H1 (cell line): ENCODE measurements around the gene ENO3. TPM values are rescaled to one million over a fixed set of nuclear protein-coding genes. Genes with fewer than 3 reads are reported as not detected.

ENCODE experiments used
- CTCF ChIA-PET: fragments of 300-600 bp; sonication (Branson Sonifier 250); formaldehyde crosslinking; loops from one replicate; lab custom pipeline; 2021; ENCODE audit not compliant: partially characterized antibody; lab: Charles Lee
- POLR2A ChIA-PET: fragments of 300-600 bp; sonication (Branson Sonifier 250); formaldehyde crosslinking; loops from one replicate; lab custom pipeline; 2021; ENCODE audit warnings: inconsistent platforms; ENCODE audit not compliant: partially characterized antibody; lab: Charles Lee
- DNase-seq, 2 experiments: peaks; one replicate each; pipeline versions ENCODE4 v3.0.0 to v3.0.0-alpha.2; 2010 to 2022; ENCODE audit warnings: low spot score in 2 of 2, low read depth in 1 of 2, mixed read lengths in 1 of 2
- FAIRE-seq: peaks from 2 replicates; lab custom pipeline; 2011; peaks lifted over from hg19 to GRCh38; lab: Jason Lieb, UNC
- H2AFZ ChIP-seq: 2 replicates; pipeline ENCODE4 v1.8.1; 2012; ENCODE audit warnings: low read length, inconsistent platforms
- H2AK5ac ChIP-seq: 2 replicates; pipeline ENCODE4 v1.6.1; 2013; ENCODE audit warnings: low read depth, low read length
- H2BK120ac ChIP-seq: replicated peaks from 2 replicates; pipeline ENCODE3; 2013; ENCODE audit warnings: low read depth, low read length, inconsistent platforms
- H2BK12ac ChIP-seq: 2 replicates; pipeline ENCODE4 v1.6.1; 2013; ENCODE audit warnings: low read depth, low read length
- H2BK15ac ChIP-seq: 2 replicates; pipeline ENCODE4 v1.6.1; 2013; ENCODE audit warnings: low read length
- H2BK20ac ChIP-seq: 2 replicates; pipeline ENCODE4 v1.6.1; 2013; ENCODE audit warnings: low read length
- H2BK5ac ChIP-seq: 2 replicates; pipeline ENCODE4 v1.6.1; 2013; ENCODE audit warnings: low read depth, low read length
- H3K14ac ChIP-seq: 2 replicates; pipeline ENCODE4 v1.6.1; 2013; ENCODE audit warnings: inconsistent platforms; ENCODE audit not compliant: insufficient read length
- H3K18ac ChIP-seq: 2 replicates; pipeline ENCODE4 v1.6.1; 2013; ENCODE audit warnings: low read length; ENCODE audit errors: extremely low read depth
- H3K23ac ChIP-seq: 2 replicates; pipeline ENCODE4 v1.6.1; 2013; ENCODE audit warnings: inconsistent platforms; ENCODE audit not compliant: insufficient read length
- H3K23me2 ChIP-seq: 2 replicates; pipeline ENCODE4 v1.6.1; 2013; ENCODE audit warnings: low read depth, low read length
- H3K27ac ChIP-seq: 2 replicates; pipeline ENCODE4 v1.6.1; 2011; ENCODE audit warnings: low read depth, low read length, inconsistent platforms
- H3K27me3 ChIP-seq, 4 experiments: replicated peaks in 1 of 4; 1 replicate in 1 of 4; 2 replicates in 3 of 4; pipeline versions ENCODE4 v1.6.1 to v1.8.1; 2011 to 2013; ENCODE audit warnings: low read length in 3 of 4, mild to moderate bottlenecking in 3 of 4, inconsistent platforms in 2 of 4, mixed read lengths in 2 of 4, moderate library complexity in 1 of 4; ENCODE audit not compliant: control insufficient read depth in 3 of 4, insufficient read depth in 3 of 4; ENCODE audit errors: extremely low read depth in 1 of 4
- H3K36me3 ChIP-seq, 4 experiments: 2 replicates each; pipeline versions ENCODE4 v1.6.1 to v1.8.1; 2011 to 2013; ENCODE audit warnings: mild to moderate bottlenecking in 4 of 4, low read length in 3 of 4, moderate library complexity in 2 of 4, control low read depth in 1 of 4, inconsistent platforms in 1 of 4; ENCODE audit not compliant: insufficient read depth in 4 of 4, control insufficient read depth in 2 of 4
- H3K4ac ChIP-seq: replicated peaks from 2 replicates; pipeline ENCODE3; 2013; ENCODE audit warnings: low read length, low read depth, mixed read lengths, inconsistent platforms; ENCODE audit not compliant: insufficient read length
- H3K4me1 ChIP-seq, 4 experiments: replicated peaks in 1 of 4; 1 replicate in 1 of 4; 2 replicates in 3 of 4; pipeline versions ENCODE4 v1.6.1 to v1.8.1; 2011 to 2013; ENCODE audit warnings: low read length in 3 of 4, inconsistent platforms in 2 of 4, mixed read lengths in 1 of 4; ENCODE audit not compliant: insufficient read depth in 4 of 4, control insufficient read depth in 3 of 4
- H3K4me2 ChIP-seq, 2 experiments: 2 replicates each; pipeline versions ENCODE4 v1.6.1 to v1.8.1; 2011 to 2013; ENCODE audit warnings: low read depth in 2 of 2, low read length in 2 of 2, control low read depth in 1 of 2, inconsistent platforms in 1 of 2, mild to moderate bottlenecking in 1 of 2; ENCODE audit not compliant: insufficient read depth in 1 of 2
- H3K4me3 ChIP-seq, 4 experiments: fragments of 200-600, 300-600 bp in 1 of 4; sonication (generic), shearing (Covaris generic), sonication (Bioruptor Twin) in 1 of 4; 2 replicates each; pipeline versions ENCODE4 v1.5.1 to v1.8.1; 2011 to 2016; ENCODE audit warnings: low read length in 4 of 4, low read depth in 3 of 4, control low read depth in 2 of 4, inconsistent platforms in 2 of 4, mild to moderate bottlenecking in 2 of 4, mixed read lengths in 1 of 4, moderate library complexity in 1 of 4; ENCODE audit not compliant: insufficient read depth in 2 of 4; ENCODE audit errors: extremely low read depth in 1 of 4
- H3K56ac ChIP-seq: replicated peaks from 2 replicates; pipeline ENCODE3; 2013; ENCODE audit warnings: low read depth, mild to moderate bottlenecking, mixed read lengths, low read length, inconsistent platforms; ENCODE audit not compliant: insufficient read length
- H3K79me1 ChIP-seq: 2 replicates; pipeline ENCODE4 v1.6.1; 2013; ENCODE audit warnings: low read depth, low read length, control low read depth
- H3K79me2 ChIP-seq, 2 experiments: 2 replicates each; pipeline versions ENCODE4 v1.6.1 to v1.8.1; 2012 to 2013; ENCODE audit warnings: low read length in 2 of 2, mild to moderate bottlenecking in 2 of 2, inconsistent platforms in 1 of 2; ENCODE audit not compliant: insufficient read depth in 2 of 2, control insufficient read depth in 1 of 2
- H3K9ac ChIP-seq, 4 experiments: replicated peaks in 1 of 4; 1 replicate in 1 of 4; 2 replicates in 3 of 4; pipeline versions ENCODE4 v1.6.1 to v1.8.1; 2011 to 2013; ENCODE audit warnings: low read depth in 3 of 4, low read length in 3 of 4, control low read depth in 2 of 4, mild to moderate bottlenecking in 2 of 4, moderate library complexity in 2 of 4, inconsistent platforms in 1 of 4; ENCODE audit errors: extremely low read depth in 1 of 4
- H3K9me3 ChIP-seq, 2 experiments: 2 replicates each; pipeline versions ENCODE4 v1.6.1 to v1.8.1; 2012 to 2013; ENCODE audit warnings: mild to moderate bottlenecking in 2 of 2, moderate library complexity in 2 of 2, control low read depth in 1 of 2, inconsistent platforms in 1 of 2, low read depth in 1 of 2, low read length in 1 of 2, mixed read lengths in 1 of 2; ENCODE audit not compliant: insufficient read depth in 2 of 2
- H4K20me1 ChIP-seq, 2 experiments: replicated peaks in 1 of 2; 2 replicates each; pipeline versions ENCODE3 to v1.8.1; 2011 to 2013; ENCODE audit warnings: inconsistent platforms in 2 of 2, low read length in 2 of 2, mild to moderate bottlenecking in 1 of 2; ENCODE audit not compliant: insufficient read depth in 2 of 2, control insufficient read depth in 1 of 2
- H4K5ac ChIP-seq: 2 replicates; pipeline ENCODE4 v1.6.1; 2013; ENCODE audit warnings: low read length, low read depth, mixed read lengths, inconsistent platforms; ENCODE audit not compliant: insufficient read length
- H4K8ac ChIP-seq: 2 replicates; pipeline ENCODE4 v1.8.0; 2013; ENCODE audit warnings: mild to moderate bottlenecking, moderate library complexity, low read length, inconsistent platforms; ENCODE audit not compliant: insufficient read depth; ENCODE audit errors: extremely low read depth
- H4K91ac ChIP-seq: replicated peaks from 2 replicates; pipeline ENCODE3; 2013; ENCODE audit warnings: low read length, mixed read lengths, inconsistent platforms; ENCODE audit not compliant: insufficient read length
- SP4 ChIP-seq: IDR thresholded peaks from 2 replicates; pipeline ENCODE4 v1.6.1; 2012; ENCODE audit warnings: low read length, inconsistent platforms
- SRF ChIP-seq: IDR thresholded peaks from 2 replicates; pipeline ENCODE4 v1.6.1; 2011; ENCODE audit warnings: mild to moderate bottlenecking, low read depth, low read length, moderate library complexity
- WGBS, 2 experiments: shearing (Covaris generic) in 1 of 2; methylation state at CpG; one replicate each; pipeline versions ENCODE4 v1.1.6 to v1.1.7; 2013 to 2015; ENCODE audit warnings: low lambda C conversion rate in 2 of 2, mixed read lengths in 2 of 2, inconsistent platforms in 1 of 2, low coverage in 1 of 2, missing lambda C conversion rate in 1 of 2; ENCODE audit not compliant: insufficient replicate concordance in 2 of 2, insufficient coverage in 1 of 2, insufficient read length in 1 of 2; ENCODE audit errors: extremely low coverage in 1 of 2, missing lambda C conversion rate in 1 of 2; 5-methylcytosine and 5-hydroxymethylcytosine counted together
- polyA plus RNA-seq, 7 experiments: library from polyadenylated mRNA; depleted of rRNA in 3 of 7; stranded (reverse) in 5 of 7; unstranded in 2 of 7; fragments of >200 nt in 5 of 7; fragments of 200-250 nt in 2 of 7; gene quantifications; 1 replicate in 5 of 7; 2 replicates in 1 of 7; 4 replicates in 1 of 7; pipeline versions ENCODE4 v1.2.1 to v1.2.3, GENCODE V29; 2011 to 2013; ENCODE audit warnings: missing spikeins in 2 of 7, mixed read lengths in 2 of 7
- total RNA-seq: library from RNA; stranded (reverse); fragmentation: NEBNext Ultra II Directional; extraction: Animal tissue kit (Norgen Biotek cat#: 25700); gene quantifications from 2 replicates; pipeline ENCODE4 v1.2.1, GENCODE V29; 2021

Gene ENO3
- total and polyA plus RNA-seq, 2 of the 8 experiments (the other 6 are each of a cell fraction or from before 2014, with no cell fraction given): 25.0 to 25.7 TPM

GRCh38 chr17:4947010-4947410 is 3.9 kb upstream of the ENO3 start:
- no peak for FAIRE-seq
- Histone ChIP-seq H3K27ac (peak overlapping the region; percentile 67), H4K8ac (no peak overlapping the region), H3K9ac (peak overlapping the region in 3 of 4 experiments; percentile 46 to 78 (median 59); a peak in 6 of 7 replicates), H2BK5ac (peak overlapping the region; percentile 44; the same call in 1 of the 2 replicates), H3K79me1 (peaks cover 2% of the 10 kb centered on the region; the same call in 1 of the 2 replicates), H4K5ac (no peak overlapping the region), H3K9me3 (no peaks in the 10 kb centered on the region), H3K23ac (no peak overlapping the region), H3K18ac (peak overlapping the region; percentile 32; the same call in 1 of the 2 replicates), H3K4me3 (peak overlapping the region; percentile 73 to 97 (median 81)), H3K4me2 (peak overlapping the region; percentile 67 to 95), H2AK5ac (no peak overlapping the region), H3K27me3 (no peaks in the 10 kb centered on the region), H3K4ac (no peak overlapping the region), H3K79me2 (peaks cover 8 to 44% of the 10 kb centered on the region in 2 experiments), H2AFZ (no peak overlapping the region), H3K23me2 (peaks cover 18% of the 10 kb centered on the region), H4K20me1 (peaks cover 16 to 21% of the 10 kb centered on the region in 2 experiments)
- TF ChIP-seq SRF (peak; percentile 98), SP4 (no peak)
- TF ChIP-seq, all 59 proteins: peak for 1
- Histone ChIP-seq H3K56ac (no peak overlapping the region), H2BK15ac (no peak overlapping the region), H3K4me1 (peaks cover 4 to 17% (median 10%) of the 10 kb centered on the region in 4 experiments), H3K14ac (no peak overlapping the region), H2BK20ac (no peak overlapping the region), H3K36me3 (peaks cover 8 to 42% (median 28%) of the 10 kb centered on the region in 4 experiments), H2BK120ac (no peak overlapping the region), H4K91ac (no peak overlapping the region), H2BK12ac (no peak overlapping the region)
- ChIA-PET CTCF (interaction anchor here (0.7 to 0.8 kb wide), 3 partner anchors 11 to 37 kb away, joined by 3 to 4 read pairs (median 3); no protein-coding TSS in a partner anchor), POLR2A (interaction anchor here (0.6 to 32.4 kb wide), 17 partner anchors 0 to 219 kb away, joined by 3 to 987 read pairs (median 13); partner anchors contain the start of genes C17orf107, CAMTA2, ENO3 and GP1BA)
- DNase-seq: no peak
- WGBS, 2 experiments: 8% methylated on average over 5 of the region's 7 CpGs; no CpG with 5 or more reads in 1 of the 2 experiments
